Kidney (tissue), 14 donors: ENCODE measurements around the gene MIOS. TPM values are rescaled to one million over a fixed set of nuclear protein-coding genes. Genes with fewer than 3 reads are reported as not detected.

Experiments
- DNase-seq, 5 donors: peaks; one replicate each; pipeline ENCODE4 v3.0.0-alpha.2; 2013 to 2020
- FAIRE-seq: peaks from 2 replicates; lab custom pipeline; 2012; peaks lifted over from hg19 to GRCh38; lab: Jason Lieb, UNC
- H3K27ac ChIP-seq, 2 donors: one replicate each; pipeline ENCODE4 v1.7.0; 2013; ENCODE audit warnings: low read depth in 2 of 2, low read length in 2 of 2, inconsistent platforms in 1 of 2
- H3K27me3 ChIP-seq: one replicate; pipeline ENCODE4 v1.7.1; 2013; ENCODE audit warnings: low read length, inconsistent platforms; ENCODE audit not compliant: control insufficient read depth, insufficient read depth
- H3K36me3 ChIP-seq, 3 donors: one replicate each; pipeline versions ENCODE4 v1.7.0 to v1.7.1; 2013; ENCODE audit warnings: low read length in 3 of 3, control low read depth in 1 of 3, inconsistent platforms in 1 of 3; ENCODE audit not compliant: insufficient read depth in 3 of 3, control insufficient read depth in 2 of 3
- H3K4me1 ChIP-seq, 3 donors: one replicate each; pipeline versions ENCODE4 v1.7.0 to v1.7.1; 2013; ENCODE audit warnings: low read length in 3 of 3, inconsistent platforms in 1 of 3, low read depth in 1 of 3; ENCODE audit not compliant: control insufficient read depth in 2 of 3, insufficient read depth in 2 of 3
- H3K4me3 ChIP-seq, 3 donors: one replicate each; pipeline versions ENCODE4 v1.7.0 to v1.8.1; 2013; ENCODE audit warnings: low read length in 3 of 3, control low read depth in 1 of 3, inconsistent platforms in 1 of 3
- H3K9ac ChIP-seq, 3 donors: one replicate each; pipeline versions ENCODE4 v1.7.0 to v1.7.1; 2013; ENCODE audit warnings: low read length in 3 of 3, control low read depth in 1 of 3, inconsistent platforms in 1 of 3
- H3K9me3 ChIP-seq, 3 donors: one replicate each; pipeline versions ENCODE4 v1.7.0 to v1.7.1; 2013; ENCODE audit warnings: low read length in 3 of 3, control low read depth in 1 of 3, inconsistent platforms in 1 of 3; ENCODE audit not compliant: control insufficient read depth in 2 of 3, insufficient read depth in 1 of 3
- intact Hi-C: fragments of 100-400 bp; cut with DNase I; formaldehyde crosslinking; loops from one replicate; pipeline ENCODE4 v1.11.1; 2022
- polyA plus RNA-seq: library from polyadenylated mRNA; stranded (reverse); fragments of 350-450 nt; fragmentation: Illumina TruSeq; extraction: RNeasy Lipid Tissue Mini Kit (QIAGEN cat#74804); gene quantifications from one replicate; pipeline ENCODE4 v1.2.3, GENCODE V29; 2014; ENCODE audit warnings: low read depth, low replicate concordance; ENCODE audit not compliant: insufficient read depth
- total RNA-seq: library from RNA; stranded (reverse); fragmentation: NEBNext Ultra II Directional; extraction: Animal tissue kit (Norgen Biotek cat#: 25700); gene quantifications from one replicate; pipeline ENCODE4 v1.2.1, GENCODE V29; 2021
- TF ChIP-seq, protein P1 (sequence below): IDR thresholded peaks from 3 replicates; pipeline ENCODE4 v1.5.1; 2012; ENCODE audit warnings: mild to moderate bottlenecking, moderate library complexity, borderline replicate concordance; ENCODE audit not compliant: insufficient read depth; ENCODE audit errors: extremely low read depth
- donor health status: control.
- donor health status: control.
- donor health status: control.
- donor health status: control.
- donor health status: control.
- donor health status: DM: yes; HTN: yes; CAD: no.
- donor health status: Normal renal cell carcinoma (clear cell type).

MIOS gene
- total and polyA plus RNA-seq, 2 donors from 2014 or later, result 12.4 to 37.0 TPM

DNA sequence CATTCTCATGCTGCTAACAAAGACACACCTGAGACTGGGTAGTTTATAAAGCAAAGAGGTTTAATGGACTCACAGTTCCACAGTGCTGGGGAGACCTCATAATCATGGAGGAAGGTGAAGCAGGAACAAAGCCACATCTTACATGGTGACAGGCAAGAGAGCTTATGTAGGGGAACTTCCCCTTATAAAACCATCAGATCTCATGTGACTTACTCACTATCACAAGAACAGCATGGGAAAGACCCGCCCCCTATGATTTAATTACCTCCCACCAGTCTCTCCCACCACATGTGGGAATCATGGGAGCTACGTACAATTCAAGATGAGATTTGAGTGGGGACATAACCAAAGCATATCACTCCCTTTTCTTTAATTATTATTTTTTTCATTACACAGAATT lies 47.6 kb upstream of the MIOS start:
- TF ChIP-seq, protein P1, sequence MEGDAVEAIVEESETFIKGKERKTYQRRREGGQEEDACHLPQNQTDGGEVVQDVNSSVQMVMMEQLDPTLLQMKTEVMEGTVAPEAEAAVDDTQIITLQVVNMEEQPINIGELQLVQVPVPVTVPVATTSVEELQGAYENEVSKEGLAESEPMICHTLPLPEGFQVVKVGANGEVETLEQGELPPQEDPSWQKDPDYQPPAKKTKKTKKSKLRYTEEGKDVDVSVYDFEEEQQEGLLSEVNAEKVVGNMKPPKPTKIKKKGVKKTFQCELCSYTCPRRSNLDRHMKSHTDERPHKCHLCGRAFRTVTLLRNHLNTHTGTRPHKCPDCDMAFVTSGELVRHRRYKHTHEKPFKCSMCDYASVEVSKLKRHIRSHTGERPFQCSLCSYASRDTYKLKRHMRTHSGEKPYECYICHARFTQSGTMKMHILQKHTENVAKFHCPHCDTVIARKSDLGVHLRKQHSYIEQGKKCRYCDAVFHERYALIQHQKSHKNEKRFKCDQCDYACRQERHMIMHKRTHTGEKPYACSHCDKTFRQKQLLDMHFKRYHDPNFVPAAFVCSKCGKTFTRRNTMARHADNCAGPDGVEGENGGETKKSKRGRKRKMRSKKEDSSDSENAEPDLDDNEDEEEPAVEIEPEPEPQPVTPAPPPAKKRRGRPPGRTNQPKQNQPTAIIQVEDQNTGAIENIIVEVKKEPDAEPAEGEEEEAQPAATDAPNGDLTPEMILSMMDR, result no peak
- no peaks in the 10 kb centered on the region for H3K4me1 ChIP-seq
- H3K36me3 ChIP-seq, result no peaks in the 10 kb centered on the region
- H3K27ac ChIP-seq, result no peak overlapping the region
- no peaks in the 10 kb centered on the region for H3K9me3 ChIP-seq
- FAIRE-seq (no peak), DNase-seq (no peak)
- intact Hi-C loops, result no loop called here
- no peak overlapping the region for H3K4me3 ChIP-seq
- H3K27me3 ChIP-seq, result no peaks in the 10 kb centered on the region
- H3K9ac ChIP-seq, result no peak overlapping the region

- Histone ChIP-seq H3K27ac (no peak overlapping the region), H3K9ac (no peak overlapping the region), H3K27me3 (no peaks in the 10 kb centered on the region), H3K4me1 (no peaks in the 10 kb centered on the region), H3K9me3 (no peaks in the 10 kb centered on the region), H3K36me3 (no peaks in the 10 kb centered on the region), H3K4me3 (no peak overlapping the region)
- DNase-seq (no peak), FAIRE-seq (no peak)
- intact Hi-C loops, result no loop called here
- TF ChIP-seq, protein P1, result no peak
These were observed 47.2 kb upstream of the MIOS start for GRCh38 chr7:7519528-7519927.

DNA sequence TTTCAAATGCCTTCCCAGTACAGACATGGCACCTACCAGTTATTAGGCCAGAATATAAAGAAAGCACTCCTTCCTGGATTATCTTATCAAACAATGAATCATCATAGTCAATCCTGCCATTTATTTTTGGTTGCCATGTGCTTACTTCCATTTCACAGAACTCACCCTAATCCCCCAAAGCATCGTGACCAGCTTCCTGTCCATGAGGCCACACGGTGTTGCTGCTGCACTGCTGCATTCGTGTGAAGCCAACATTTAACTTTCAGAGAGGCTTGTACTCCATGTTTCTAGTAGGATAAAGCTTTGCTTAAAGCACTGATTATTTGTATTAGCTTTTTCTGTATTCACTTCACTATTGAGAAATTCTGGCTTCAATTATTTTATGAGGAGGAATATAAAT lies 45.4 kb upstream of the MIOS start:
- DNase-seq (no peak), FAIRE-seq (no peak)
- no peak overlapping the region for H3K27ac ChIP-seq
- no peak overlapping the region for H3K4me3 ChIP-seq
- H3K4me1 ChIP-seq, result no peaks in the 10 kb centered on the region
- H3K9me3 ChIP-seq, result no peaks in the 10 kb centered on the region
- H3K9ac ChIP-seq, result no peak overlapping the region
- H3K27me3 ChIP-seq, result no peaks in the 10 kb centered on the region
- TF ChIP-seq, protein P1, result no peak
- intact Hi-C loops, result no loop called here
- no peaks in the 10 kb centered on the region for H3K36me3 ChIP-seq

DNA sequence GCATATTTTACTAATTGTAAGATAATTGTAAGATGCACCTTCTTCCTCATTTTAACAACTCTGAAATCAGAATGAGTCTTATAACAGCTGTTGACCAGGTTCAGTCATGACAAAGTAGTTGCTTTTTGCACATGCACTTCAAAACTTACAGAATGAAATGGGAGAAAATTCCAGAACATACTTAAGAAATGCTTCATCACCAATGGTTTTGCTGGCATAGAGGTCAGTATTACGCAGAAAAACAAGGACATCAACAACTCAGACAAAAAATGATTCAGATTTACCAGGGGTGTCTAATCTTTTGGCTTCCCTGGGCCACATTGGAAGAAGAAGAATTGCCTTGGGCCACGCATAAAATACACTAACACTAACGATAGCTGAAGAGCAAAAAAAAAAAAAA lies 44.3 kb upstream of the MIOS start:
- H3K4me3 ChIP-seq, result no peak overlapping the region
- H3K27me3 ChIP-seq, result no peaks in the 10 kb centered on the region
- no peak overlapping the region for H3K27ac ChIP-seq
- no peak for FAIRE-seq
- intact Hi-C loops, result no loop called here
- no peaks in the 10 kb centered on the region for H3K36me3 ChIP-seq
- no peaks in the 10 kb centered on the region for H3K4me1 ChIP-seq
- H3K9me3 ChIP-seq, result no peaks in the 10 kb centered on the region
- no peak for DNase-seq
- TF ChIP-seq, protein P1, result no peak
- H3K9ac ChIP-seq, result no peak overlapping the region
